Breast epithelium (tissue), 4 donors: ENCODE measurements around the gene GOLGA7B. TPM values are rescaled to one million over a fixed set of nuclear protein-coding genes. Genes with fewer than 3 reads are reported as not detected.

ENCODE experiments used
- DNase-seq, 2 donors: peaks; one replicate each; pipeline ENCODE4 v3.0.0-alpha.2; 2019; ENCODE audit warnings: low spot score in 2 of 2
- H3K27ac ChIP-seq, 2 donors: fragments of 200-600 bp; sonication (generic) in 1 of 2; one replicate each; pipeline ENCODE4 v1.5.1; 2016 to 2019; ENCODE audit warnings: mild to moderate bottlenecking in 1 of 2
- H3K27me3 ChIP-seq, 2 donors: fragments of 200-600 bp; sonication (generic) in 1 of 2; one replicate each; pipeline versions ENCODE4 v1.5.1 to v1.6.0; 2017 to 2019; ENCODE audit warnings: control low read depth in 1 of 2, mild to moderate bottlenecking in 1 of 2
- H3K36me3 ChIP-seq: fragments of 200-600 bp; one replicate; pipeline ENCODE4 v1.5.1; 2019
- H3K4me1 ChIP-seq, 2 donors: fragments of 200-600 bp; sonication (generic); one replicate each; pipeline ENCODE4 v1.5.1; 2016 to 2019; ENCODE audit warnings: control low read depth in 1 of 2
- H3K4me3 ChIP-seq, 3 donors: fragments of 200-600 bp; sonication (generic); 1 replicate in 2 of 3; 2 replicates in 1 of 3; pipeline ENCODE4 v1.5.1; 2016 to 2019; ENCODE audit warnings: mild to moderate bottlenecking in 3 of 3, moderate library complexity in 2 of 3
- H3K9me3 ChIP-seq, 2 donors: fragments of 200-600 bp; sonication (generic) in 1 of 2; one replicate each; pipeline ENCODE4 v1.5.1; 2016 to 2019; ENCODE audit warnings: control low read depth in 1 of 2
- CTCF ChIP-seq, 3 donors: fragments of 450-650 bp; IDR thresholded peaks; one replicate each; pipeline ENCODE4 v1.5.1; 2016 to 2017; ENCODE audit warnings: antibody characterized with exemption in 3 of 3, mild to moderate bottlenecking in 3 of 3, moderate library complexity in 3 of 3
- POLR2A ChIP-seq: fragments of 450-650 bp; IDR thresholded peaks from one replicate; pipeline ENCODE4 v1.6.1; 2016; ENCODE audit warnings: antibody characterized with exemption, mild to moderate bottlenecking, moderate library complexity
- POLR2AphosphoS5 ChIP-seq, 3 donors: sonication (generic); formaldehyde crosslinking; IDR thresholded peaks; one replicate each; pipeline ENCODE4 v1.6.1; 2017; ENCODE audit warnings: antibody characterized with exemption in 3 of 3
- intact Hi-C: fragments of 100-400 bp; cut with DNase I; formaldehyde crosslinking; loops from one replicate; pipeline ENCODE4 v1.15.1; 2023; ENCODE audit warnings: low total_unique reads
- total RNA-seq, 3 donors: library from RNA; depleted of rRNA; stranded (reverse); fragments of >200 nt; gene quantifications; one replicate each; pipeline ENCODE4 v1.1.0, GENCODE V29; 2016

The GOLGA7B gene
- total RNA-seq, 3 donors from 2014 or later, result 0.33 to 3.2 (median 0.59) TPM

DNA sequence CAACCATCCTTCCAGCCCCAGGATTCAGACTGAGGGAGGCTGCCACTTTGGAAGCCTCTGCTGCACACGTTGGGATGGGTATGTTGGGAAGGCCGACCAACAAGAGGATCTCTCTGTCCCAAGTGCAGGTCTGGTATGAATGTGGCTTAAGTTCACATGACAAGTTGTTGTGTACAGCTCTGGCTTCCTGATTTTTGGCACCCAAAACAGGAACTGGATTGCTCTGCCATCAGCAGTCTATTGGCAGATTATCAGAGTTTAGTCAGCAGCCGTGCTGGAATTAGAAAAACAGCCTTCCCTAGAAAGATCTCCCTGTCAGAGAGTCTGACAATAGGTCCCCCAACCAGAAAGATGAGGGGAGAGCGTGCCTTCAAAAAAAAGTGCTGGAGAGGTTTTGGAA, 66.9 kb downstream of the GOLGA7B start:
- intact Hi-C loops, result no loop called here
- TF ChIP-seq CTCF (IDR thresholded peaks at IDR 0.05) (no peak), POLR2A (no peak), POLR2AphosphoS5 (IDR thresholded peaks at IDR 0.05) (peak in 2 of 3 donors; percentile 17 to 36)
- no peaks in the 10 kb centered on the region for H3K36me3 ChIP-seq
- H3K9me3 ChIP-seq, result no peaks in the 10 kb centered on the region
- DNase-seq, result peak in 1 of 2 donors; percentile 69
- peaks cover 5 to 21% of the 10 kb centered on the region in 2 donors for H3K4me1 ChIP-seq
- peak overlapping the region; percentile 78 to 81 for H3K27ac ChIP-seq
- H3K27me3 ChIP-seq, result no peaks in the 10 kb centered on the region
- H3K4me3 ChIP-seq, result no peak overlapping the region

GRCh38 chr10:97919012-97919411, 69.4 kb downstream of the GOLGA7B start:
- no peak overlapping the region for H3K27ac ChIP-seq
- no peaks in the 10 kb centered on the region for H3K9me3 ChIP-seq
- H3K36me3 ChIP-seq, result no peaks in the 10 kb centered on the region
- H3K4me3 ChIP-seq, result no peak overlapping the region
- peaks cover 0 to 5% of the 10 kb centered on the region in 2 donors for H3K27me3 ChIP-seq
- H3K4me1 ChIP-seq, result peaks cover 5 to 29% of the 10 kb centered on the region in 2 donors
- TF ChIP-seq POLR2A, result no peak
- no peak for TF ChIP-seq POLR2AphosphoS5 (IDR thresholded peaks at IDR 0.05)
- no peak for DNase-seq
- intact Hi-C loops, result no loop called here

DNA sequence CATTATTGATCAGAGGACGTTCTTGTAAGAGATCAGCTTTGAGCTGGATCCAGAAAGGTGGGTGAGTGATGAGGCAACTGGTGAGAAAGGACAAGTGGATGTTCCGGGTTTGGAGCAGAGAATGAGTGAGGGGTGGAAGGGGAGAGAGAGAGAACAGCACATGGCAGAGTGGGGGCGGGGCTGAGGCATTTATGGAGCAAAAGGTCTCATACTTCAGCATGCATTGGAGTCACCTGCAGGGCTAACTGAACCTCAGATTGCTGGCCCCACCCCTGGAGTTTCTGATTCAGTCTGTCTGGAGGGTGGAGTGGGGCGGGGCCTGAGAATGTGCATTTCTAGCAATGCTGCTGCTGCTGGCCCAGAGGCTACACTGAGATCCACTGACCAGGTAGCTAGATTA, 71.2 kb downstream of the GOLGA7B start:
- peaks cover 4 to 21% of the 10 kb centered on the region in 2 donors for H3K4me1 ChIP-seq
- H3K9me3 ChIP-seq, result no peaks in the 10 kb centered on the region
- H3K27me3 ChIP-seq, result peaks cover 0 to 7% of the 10 kb centered on the region in 2 donors
- H3K4me3 ChIP-seq, result no peak overlapping the region
- intact Hi-C loops, result no loop called here
- TF ChIP-seq POLR2AphosphoS5 (IDR thresholded peaks at IDR 0.05), result no peak
- TF ChIP-seq CTCF (IDR thresholded peaks at IDR 0.05), result no peak
- TF ChIP-seq POLR2A, result no peak
- no peak for DNase-seq
- no peaks in the 10 kb centered on the region for H3K36me3 ChIP-seq
- peak overlapping the region in 1 of 2 donors; percentile 86 for H3K27ac ChIP-seq

Other genes with a start within 250 kb of the GOLGA7B start
- gene MORN4, start 216.3 kb upstream of the GOLGA7B start, total RNA-seq, result 1 to 10 TPM; 3.5 to 9.4 (median 6.9) TPM
- gene PI4K2A, start 209.2 kb upstream of the GOLGA7B start, total RNA-seq, result 10 to 100 TPM; 18.0 to 24.8 (median 21.5) TPM
- 10 to 100 TPM; 23.9 to 42.4 (median 39.0) TPM for gene AVPI1, start 162.6 kb upstream of the GOLGA7B start, total RNA-seq
- gene MARVELD1, start 136.1 kb upstream of the GOLGA7B start, total RNA-seq, result 10 to 100 TPM; 13.4 to 19.8 (median 16.2) TPM
- 10 to 100 TPM; 26.9 to 37.6 (median 29.2) TPM for gene ZFYVE27, start 112.7 kb upstream of the GOLGA7B start, total RNA-seq
- 1 to 10 TPM in 1 of 3 donors, under 1 TPM in 2; 0.29 to 1.8 (median 0.33) TPM for gene SFRP5, start 77.8 kb upstream of the GOLGA7B start, total RNA-seq
- 1 to 10 TPM; 1.6 to 4.7 (median 1.9) TPM for gene CRTAC1, start 180.8 kb downstream of the GOLGA7B start, total RNA-seq